CD4-positive, alpha-beta T cell treated with Interleukin-15 for 1 hour (primary cell): ENCODE data around the gene SYAP1.
"Not testable (repeated sequence)": the region's sequence is repeated elsewhere in the genome, so short reads cannot be mapped to it uniquely, and the experiment has no call there.

ENCODE experiments used
- DNase-seq: peaks from one replicate; pipeline ENCODE4 v3.0.0-alpha.2; 2020

SYAP1 gene

GRCh38 chrX:16726347-16726988 lies 7.1 kb downstream of the SYAP1 start:
- not testable (repeated sequence) for DNase-seq

- no peak for DNase-seq
Measured at GRCh38 chrX:16727637-16728036, 8.2 kb downstream of the SYAP1 start.

GRCh38 chrX:16730450-16730849 lies 11.0 kb downstream of the SYAP1 start:
- no peak for DNase-seq

DNA sequence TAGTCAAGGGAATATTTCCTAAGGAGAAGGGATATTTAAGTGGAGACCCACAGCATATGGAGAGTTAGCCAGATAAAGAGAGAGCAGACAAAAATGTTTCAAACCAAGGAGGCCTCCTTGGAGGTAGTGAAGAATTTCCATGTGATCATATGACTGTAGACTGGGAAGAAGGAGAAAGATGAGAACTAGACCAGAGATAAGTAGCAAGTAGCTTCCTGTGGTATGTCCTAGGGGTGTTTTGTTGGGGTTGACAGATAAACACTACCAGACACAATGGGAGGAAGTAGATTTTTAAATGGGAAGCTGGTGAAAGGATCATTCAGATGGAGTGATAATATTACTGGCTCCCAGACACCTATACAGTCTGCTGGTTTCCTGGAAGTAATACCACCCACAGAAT lies 13.6 kb downstream of the SYAP1 start:
- DNase-seq = no peak

DNA sequence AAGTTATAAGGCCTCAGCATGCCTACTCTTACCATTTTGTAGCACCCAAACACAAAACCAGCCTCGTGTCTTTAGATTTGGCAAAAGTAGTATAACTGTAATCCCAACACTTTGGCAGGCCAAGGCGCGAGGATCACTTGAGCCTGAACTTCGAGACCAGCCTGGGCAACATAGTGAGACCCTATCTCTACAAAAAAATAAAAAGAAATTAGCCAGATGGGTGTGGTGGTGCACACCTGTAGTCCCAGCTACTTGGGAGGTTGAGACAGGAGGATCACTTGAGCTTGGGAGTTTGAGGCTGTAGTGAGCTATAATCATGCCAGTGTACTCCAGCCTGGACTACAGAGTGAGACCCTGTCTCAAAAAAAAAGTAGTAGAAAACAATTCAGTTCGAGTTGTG lies 17.6 kb downstream of the SYAP1 start:
- no peak for DNase-seq

DNA sequence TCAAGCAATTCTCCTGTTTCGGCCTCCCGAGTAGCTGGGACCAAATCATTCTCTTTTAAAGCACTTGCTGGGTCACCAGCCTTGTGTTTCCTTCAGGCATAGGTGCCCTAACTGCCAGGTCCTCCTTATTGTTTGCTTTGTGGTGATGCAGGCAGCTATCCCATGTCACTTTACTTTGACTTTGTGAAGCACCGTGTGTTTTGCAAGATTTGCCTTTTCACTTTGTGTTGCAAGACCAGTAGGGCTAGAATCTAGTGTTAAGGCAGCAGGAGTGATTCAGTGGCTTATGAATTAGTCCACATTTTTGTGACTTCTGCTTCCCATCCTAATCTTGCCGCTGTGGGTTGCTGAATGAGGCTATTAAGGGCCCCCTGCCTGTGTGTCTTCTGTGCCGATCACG lies 20.2 kb downstream of the SYAP1 start:
- DNase-seq = no peak

DNA sequence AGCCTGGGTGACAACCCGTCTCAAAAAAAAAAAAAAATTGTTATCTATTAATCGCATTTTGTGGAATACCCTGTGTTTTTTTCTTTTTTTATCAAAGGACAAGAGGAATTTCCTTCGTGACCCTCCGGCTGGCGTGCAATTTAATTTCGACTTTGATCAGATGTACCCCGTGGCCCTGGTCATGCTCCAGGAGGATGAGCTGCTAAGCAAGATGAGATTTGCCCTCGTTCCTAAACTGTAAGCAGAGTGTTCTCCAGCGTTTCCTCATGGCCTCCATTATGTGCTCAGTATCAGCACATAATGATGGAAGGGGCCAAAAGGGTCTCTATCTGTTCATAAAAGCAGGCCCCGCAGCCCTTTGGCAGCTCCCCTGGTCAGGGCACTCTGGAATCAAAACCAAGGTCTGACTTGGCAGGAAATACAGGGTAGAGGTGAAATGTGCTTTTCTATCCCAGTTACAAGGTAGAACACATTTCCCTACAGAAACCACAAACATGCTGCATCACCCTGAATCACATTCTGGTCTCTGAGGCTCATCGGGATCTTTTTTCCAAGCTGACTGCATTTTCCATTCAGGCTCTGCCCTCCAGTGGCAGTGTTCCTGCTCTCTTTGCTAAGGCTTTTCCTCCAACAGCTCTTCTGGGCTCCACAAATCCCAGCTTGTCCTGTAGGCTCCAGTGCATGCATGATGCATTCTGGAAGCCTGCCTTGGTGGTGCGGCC lies 24.4 kb downstream of the SYAP1 start:
- no peak for DNase-seq

- DNase-seq = no peak
Measured at GRCh38 chrX:16745102-16745501, 25.7 kb downstream of the SYAP1 start.

- DNase-seq = no peak
Measured at GRCh38 chrX:16745659-16746058, 26.2 kb downstream of the SYAP1 start.

DNA sequence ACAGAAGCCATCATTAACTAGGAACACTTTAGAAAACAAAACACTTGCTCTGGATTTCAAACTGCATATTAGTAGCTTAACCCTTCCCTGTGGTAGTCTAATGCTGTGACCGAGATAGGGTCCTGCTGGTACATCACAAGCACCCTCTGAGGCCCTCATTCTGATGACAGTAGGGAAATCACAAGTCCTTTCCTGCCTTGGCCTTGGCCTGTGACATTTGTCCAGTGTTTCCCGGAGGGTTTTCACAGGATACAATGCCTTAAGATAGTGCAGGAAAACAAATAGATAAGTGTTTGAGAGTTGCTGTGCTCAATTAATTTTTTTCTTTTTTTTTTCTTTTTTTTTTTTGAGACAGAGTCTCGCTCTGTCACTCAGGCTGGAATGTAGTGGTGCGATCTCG lies 29.0 kb downstream of the SYAP1 start:
- no peak for DNase-seq

- DNase-seq = no peak
Measured at GRCh38 chrX:16750136-16750535, 30.7 kb downstream of the SYAP1 start.

DNA sequence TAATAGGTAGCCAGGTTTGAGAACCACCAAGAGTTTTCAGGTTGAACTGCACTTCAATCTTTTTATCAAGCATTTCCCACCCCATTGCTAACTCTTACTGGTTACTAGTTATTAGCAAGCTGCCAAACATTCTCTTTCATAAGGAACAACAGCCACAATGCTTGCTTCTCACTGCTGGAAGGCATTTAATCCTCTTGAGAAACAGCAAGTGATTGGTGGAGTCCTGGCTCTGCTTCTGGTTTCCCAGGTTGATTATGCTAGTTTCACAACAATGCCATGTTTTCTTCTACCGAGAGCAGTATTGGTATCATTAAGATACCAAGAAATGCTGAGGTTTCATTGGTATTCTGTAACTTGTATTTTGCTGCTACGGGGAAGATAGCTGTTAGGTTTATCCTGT lies 34.6 kb downstream of the SYAP1 start:
- no peak for DNase-seq

DNA sequence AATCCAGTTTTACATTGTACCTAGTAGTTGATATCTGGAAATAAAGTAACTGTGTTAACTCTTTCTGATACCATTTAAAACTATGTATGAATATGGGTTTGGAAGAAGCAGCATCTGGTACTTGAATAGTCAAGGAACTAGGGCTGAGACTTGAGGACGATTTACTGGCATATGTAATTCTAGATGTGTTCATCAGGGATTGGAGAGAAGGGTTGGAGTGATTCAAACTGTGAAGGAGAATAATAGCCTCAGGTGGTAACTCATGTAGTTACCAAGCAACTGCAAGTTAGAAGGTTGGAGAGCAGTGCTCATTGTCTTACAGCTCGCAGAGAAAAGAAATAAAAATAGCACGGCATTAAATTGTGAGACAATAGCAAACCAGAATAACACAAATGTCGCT lies 37.3 kb downstream of the SYAP1 start:
- DNase-seq = no peak

DNA sequence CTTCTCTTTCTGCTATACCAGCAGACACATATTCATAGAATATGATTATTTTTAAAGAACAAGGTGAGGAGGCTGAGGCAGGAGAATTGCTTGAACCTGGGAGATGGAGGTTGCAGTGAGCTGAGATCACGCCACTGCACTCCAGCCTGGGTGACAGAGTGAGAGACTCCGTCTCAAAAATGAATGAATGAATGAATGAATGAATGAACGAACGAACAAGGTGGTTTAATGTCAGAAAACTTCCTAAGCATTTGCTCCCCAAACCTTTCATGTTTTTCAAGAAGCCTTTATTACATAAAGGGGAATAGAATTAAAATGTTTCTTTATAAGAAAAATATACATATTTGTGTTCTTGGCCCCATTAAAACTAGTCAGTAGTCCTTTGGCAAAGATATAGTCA lies 42.1 kb downstream of the SYAP1 start:
- DNase-seq = not testable (repeated sequence)

GRCh38 chrX:16762579-16762978 lies 43.2 kb downstream of the SYAP1 start:
- DNase-seq = no peak

DNA sequence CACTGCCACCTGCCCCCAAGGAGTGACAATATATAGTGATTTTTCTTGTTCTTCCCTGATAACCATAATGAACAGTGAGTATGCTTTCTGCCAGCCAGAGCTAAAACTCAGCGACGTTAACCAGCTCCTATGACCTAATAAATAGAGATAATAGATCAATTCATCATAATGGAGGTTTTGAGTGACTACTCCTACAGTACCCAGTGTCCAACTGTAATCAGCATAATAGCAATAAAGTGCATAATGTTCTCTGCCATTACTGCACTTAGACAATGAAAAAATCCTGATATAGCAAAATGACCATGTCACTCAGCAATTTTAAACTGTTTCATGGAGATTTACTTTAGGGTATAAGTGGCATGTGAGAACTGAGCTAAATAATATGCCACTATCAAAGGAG lies 46.2 kb downstream of the SYAP1 start:
- no peak for DNase-seq

- no peak for DNase-seq
Measured at GRCh38 chrX:16770970-16771482, 51.6 kb downstream of the SYAP1 start.

DNA sequence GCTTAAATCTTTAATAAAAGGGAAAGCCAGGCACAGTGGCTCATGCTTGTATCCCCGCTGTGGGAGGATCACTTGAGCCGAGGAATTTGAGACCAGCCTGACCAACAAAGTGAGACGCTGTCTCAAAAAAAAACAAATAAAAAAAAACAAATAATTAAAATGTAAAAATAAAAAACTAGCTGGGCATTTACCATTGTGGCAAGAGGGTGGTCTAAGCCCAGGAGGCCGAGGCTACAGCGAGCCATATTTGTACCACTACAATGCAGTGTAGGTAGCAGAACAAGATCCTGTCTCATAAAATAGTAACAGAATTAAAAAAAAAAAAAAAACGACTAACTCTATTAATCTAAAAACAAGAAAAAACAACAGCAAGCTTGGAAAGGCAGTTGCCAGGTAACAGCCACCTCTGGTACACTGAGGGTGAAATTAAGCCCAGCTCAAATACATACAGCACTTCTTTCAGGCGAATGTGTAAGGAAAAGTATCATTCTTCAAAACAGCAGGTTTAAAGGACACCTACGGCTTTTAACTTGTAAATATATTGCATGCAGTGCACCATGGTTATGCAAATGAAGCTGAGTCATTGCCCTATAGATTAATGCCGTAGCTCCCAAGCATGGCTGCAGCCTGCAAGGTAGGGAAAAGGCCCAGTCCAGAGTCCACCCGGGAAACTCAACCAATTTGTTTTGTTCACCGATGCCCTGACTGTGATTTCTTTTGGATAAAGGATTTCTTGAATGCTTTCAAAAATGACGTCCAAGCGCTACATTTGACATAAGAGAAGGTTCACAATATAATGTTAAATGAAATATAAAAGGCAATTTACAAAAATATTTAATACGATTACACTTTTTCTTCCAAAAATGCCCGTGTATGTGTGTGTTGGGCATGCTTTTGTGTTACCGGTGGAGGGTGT lies 52.3 kb downstream of the SYAP1 start:
- DNase-seq = no peak

- DNase-seq = no peak
Measured at GRCh38 chrX:16772460-16772859, 53.0 kb downstream of the SYAP1 start.

GRCh38 chrX:16774746-16775145 lies 55.3 kb downstream of the SYAP1 start:
- DNase-seq = no peak

- DNase-seq = no peak
Measured at GRCh38 chrX:16778545-16778944, 59.1 kb downstream of the SYAP1 start.

DNA sequence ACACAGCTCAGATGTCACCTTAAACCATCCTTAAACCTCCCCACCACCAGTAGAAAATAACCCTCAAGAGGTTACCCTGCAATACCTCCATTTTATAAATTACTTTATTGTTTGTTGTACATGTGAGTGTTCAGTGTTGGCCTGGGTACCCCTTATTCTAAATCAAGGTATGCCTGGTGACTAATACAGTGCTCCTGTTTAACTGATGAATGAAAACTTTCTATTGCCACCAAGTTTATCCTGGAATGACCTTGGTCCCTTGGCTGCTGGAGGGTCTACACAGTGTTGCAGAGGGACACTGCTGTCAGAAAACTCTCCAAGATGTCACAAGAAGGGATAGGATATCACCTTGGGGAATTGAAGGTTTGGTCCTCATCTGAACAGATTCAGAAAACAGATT lies 59.6 kb downstream of the SYAP1 start:
- no peak for DNase-seq

DNA sequence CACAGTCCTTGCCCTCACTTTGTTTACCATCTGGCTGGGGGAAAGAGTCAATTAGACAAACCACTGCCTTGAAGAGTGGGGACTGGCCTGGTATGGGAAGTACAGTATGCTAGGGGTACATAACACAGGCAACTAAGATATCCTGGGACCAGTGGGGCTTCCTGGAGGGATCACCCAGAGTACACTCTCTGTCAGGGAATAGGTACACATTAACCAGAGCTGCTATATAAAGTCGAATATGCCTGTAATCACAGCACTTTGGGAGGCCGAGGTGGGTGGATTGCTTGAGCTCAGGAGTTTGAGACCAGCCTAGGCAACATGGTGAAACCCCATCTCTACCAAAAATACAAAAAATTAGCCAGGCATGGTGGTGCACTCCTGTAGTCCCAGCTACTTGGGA lies 60.4 kb downstream of the SYAP1 start:
- DNase-seq = not testable (repeated sequence)

- DNase-seq = no peak
Measured at GRCh38 chrX:16783452-16783851, 64.0 kb downstream of the SYAP1 start.
